SK-N-SH (cell line): ENCODE measurements around the gene DTNA. TPM values are rescaled to one million over a fixed set of nuclear protein-coding genes. Genes with fewer than 3 reads are reported as not detected.

Experiments
- CTCF ChIA-PET: fragments of 300-600, 350-600 bp; formaldehyde crosslinking; extraction: SDS; loops from one replicate; lab custom pipeline; 2021; lab: Yijun Ruan, JAX
- POLR2A ChIA-PET: fragments of 350-600 bp; sonication (Branson Sonifier 250); formaldehyde crosslinking; extraction: SDS; loops from one replicate; lab custom pipeline; 2020; ENCODE audit warnings: antibody characterized with exemption, inconsistent platforms; lab: Yijun Ruan, JAX
- DNase-seq: peaks from one replicate; pipeline ENCODE4 v3.0.0; 2012
- H2AFZ ChIP-seq: fragments of 200-600 bp; sonication (generic); 2 replicates; pipeline ENCODE4 v1.8.1; 2016; ENCODE audit warnings: antibody characterized with exemption, mild to moderate bottlenecking, low read depth
- H3F3A ChIP-seq: fragments of 200-600 bp; sonication (generic); replicated peaks from 2 replicates; pipeline ENCODE3; 2016; ENCODE audit warnings: antibody characterized with exemption, mild to moderate bottlenecking; ENCODE audit not compliant: insufficient read depth
- H3K27ac ChIP-seq, 2 experiments: fragments of 200-500 bp in 1 of 2; fragments of 200-600 bp in 1 of 2; sonication (Bioruptor generic) in 1 of 2; sonication (generic), shearing (Covaris generic) in 1 of 2; 2 replicates each; pipeline versions ENCODE4 v1.5.1 to v1.6.1; 2014 to 2016; ENCODE audit warnings: low read depth in 2 of 2, inconsistent platforms in 1 of 2, low read length in 1 of 2, mild to moderate bottlenecking in 1 of 2, mixed read lengths in 1 of 2
- H3K27me3 ChIP-seq: fragments of 200-600 bp; sonication (generic), shearing (Covaris generic); 2 replicates; pipeline ENCODE4 v1.6.1; 2016; ENCODE audit warnings: mixed run types; ENCODE audit not compliant: insufficient read depth
- H3K36me3 ChIP-seq, 2 experiments: fragments of 200-500 bp in 1 of 2; fragments of 200-600 bp in 1 of 2; sonication (Bioruptor generic) in 1 of 2; sonication (generic) in 1 of 2; replicated peaks in 1 of 2; 2 replicates each; pipeline versions ENCODE3 to v1.5.1; 2014 to 2016; ENCODE audit warnings: low read length in 1 of 2, mild to moderate bottlenecking in 1 of 2; ENCODE audit not compliant: insufficient read depth in 2 of 2, control insufficient read depth in 1 of 2
- H3K4me1 ChIP-seq, 2 experiments: fragments of 200-500 bp in 1 of 2; fragments of 200-600 bp in 1 of 2; sonication (Bioruptor generic) in 1 of 2; sonication (generic), shearing (Covaris generic) in 1 of 2; 2 replicates each; pipeline versions ENCODE4 v1.5.1 to v1.6.1; 2014 to 2016; ENCODE audit warnings: low read depth in 1 of 2, low read length in 1 of 2, mixed run types in 1 of 2; ENCODE audit not compliant: insufficient read depth in 2 of 2, control insufficient read depth in 1 of 2
- H3K4me2 ChIP-seq: fragments of 200-600 bp; sonication (generic), shearing (Covaris generic); 2 replicates; pipeline ENCODE4 v1.6.1; 2017; ENCODE audit warnings: mixed run types
- H3K4me3 ChIP-seq, 2 experiments: fragments of 200-500 bp in 1 of 2; fragments of 200-600 bp in 1 of 2; sonication (Bioruptor generic) in 1 of 2; sonication (generic), shearing (Covaris generic) in 1 of 2; 2 replicates each; pipeline versions ENCODE4 v1.5.1 to v1.8.1; 2014 to 2016; ENCODE audit warnings: low read depth in 2 of 2, inconsistent platforms in 1 of 2, low read length in 1 of 2, mild to moderate bottlenecking in 1 of 2, mixed read lengths in 1 of 2, moderate library complexity in 1 of 2
- H3K79me2 ChIP-seq: fragments of 200-600 bp; sonication (generic); 2 replicates; pipeline ENCODE4 v1.8.1; 2017; ENCODE audit warnings: mild to moderate bottlenecking; ENCODE audit not compliant: insufficient read depth
- H3K9ac ChIP-seq: fragments of 200-600 bp; sonication (generic); 2 replicates; pipeline ENCODE4 v1.6.1; 2017; ENCODE audit warnings: mixed run types
- H3K9me2 ChIP-seq: fragments of 200-600 bp; sonication (generic); 2 replicates; pipeline ENCODE4 v1.6.1; 2017; ENCODE audit warnings: mixed run types
- H3K9me3 ChIP-seq: fragments of 200-600 bp; sonication (generic); 2 replicates; pipeline ENCODE4 v1.6.1; 2017; ENCODE audit warnings: mixed run types, mild to moderate bottlenecking, moderate library complexity
- H4K20me1 ChIP-seq: fragments of 200-600 bp; sonication (generic); 2 replicates; pipeline ENCODE4 v1.6.1; 2017; ENCODE audit warnings: mild to moderate bottlenecking, mixed run types; ENCODE audit not compliant: insufficient read depth
- GATA2 ChIP-seq: sonication (generic); formaldehyde crosslinking; IDR thresholded peaks from 2 replicates; pipeline ENCODE4 v1.5.0; 2020; ENCODE audit warnings: mild to moderate bottlenecking, missing genetic modification reagents
- MEF2A ChIP-seq: IDR thresholded peaks from 2 replicates; pipeline ENCODE4 v1.4.0; 2012; ENCODE audit warnings: low read depth, borderline replicate concordance
- NRF1 ChIP-seq: IDR thresholded peaks from 2 replicates; pipeline ENCODE4 v1.6.1; 2012; ENCODE audit warnings: low read depth, mild to moderate bottlenecking, low read length
- PBX3 ChIP-seq: IDR thresholded peaks from 2 replicates; pipeline ENCODE4; 2012
- POLR2AphosphoS5 ChIP-seq: IDR thresholded peaks from 2 replicates; pipeline ENCODE4 v1.6.1; 2012; ENCODE audit warnings: low read depth, low read length
- RAD21 ChIP-seq: IDR thresholded peaks from 2 replicates; pipeline ENCODE4 v1.6.1; 2012; ENCODE audit warnings: mild to moderate bottlenecking, low read length
- RXRA ChIP-seq: IDR thresholded peaks from 2 replicates; pipeline ENCODE4 v1.4.0; 2012; ENCODE audit warnings: low read depth, mild to moderate bottlenecking, borderline replicate concordance
- SMC3 ChIP-seq: IDR thresholded peaks from 2 replicates; pipeline ENCODE4 v1.6.1; 2012; ENCODE audit warnings: low read depth, low read length, improper control_type of control experiment
- TCF12 ChIP-seq: IDR thresholded peaks from 2 replicates; pipeline ENCODE4 v1.4.0; 2012
- TEAD4 ChIP-seq: IDR thresholded peaks from 2 replicates; pipeline ENCODE4 v1.4.0; 2012; ENCODE audit warnings: mild to moderate bottlenecking, borderline replicate concordance; ENCODE audit not compliant: insufficient read depth
- USF1 ChIP-seq: IDR thresholded peaks from 2 replicates; pipeline ENCODE4 v1.4.0; 2012; ENCODE audit warnings: low read depth, borderline replicate concordance
- USF2 ChIP-seq: fragments of 150-350 bp; IDR thresholded peaks from 2 replicates; pipeline ENCODE4 v1.6.1; 2017; ENCODE audit warnings: antibody characterized with exemption, low read length, low read depth, borderline replicate concordance
- YY1 ChIP-seq: IDR thresholded peaks from 2 replicates; pipeline ENCODE4 v1.4.0; 2012; ENCODE audit warnings: low read depth, mild to moderate bottlenecking
- WGBS: methylation state at CpG from one replicate; pipeline ENCODE4 v1.1.6; 2017; ENCODE audit warnings: low lambda C conversion rate; 5-methylcytosine and 5-hydroxymethylcytosine counted together
- polyA plus RNA-seq, 3 experiments: library from polyadenylated mRNA; depleted of rRNA; stranded (reverse); fragments of >200 nt; gene quantifications; 2 replicates each; pipeline ENCODE4 v1.2.3, GENCODE V29; 2012
- TF ChIP-seq, protein P1 (sequence below): IDR thresholded peaks from 2 replicates; pipeline ENCODE4 v1.4.0; 2012; ENCODE audit warnings: low read depth
- TF ChIP-seq, protein P2 (sequence below): fragments of 150-350 bp; IDR thresholded peaks from 2 replicates; pipeline ENCODE4 v1.6.1; 2016; ENCODE audit warnings: mild to moderate bottlenecking, low read depth, low read length

The DTNA gene
- polyA plus RNA-seq, 1 of the 3 experiments (the other 2 are of a cell fraction), result 7.9 TPM

- no peaks in the 10 kb centered on the region for H3K79me2 ChIP-seq
- ChIA-PET CTCF (interaction anchor here (1.0 to 1.2 kb wide), 2 partner anchors 15 to 35 kb away, joined by 3 to 4 read pairs; no protein-coding TSS in a partner anchor), POLR2A (no interaction called here)
- no peaks in the 10 kb centered on the region for H3K27me3 ChIP-seq
- 95% methylated on average over 2 of the region's 2 CpGs for WGBS
- H3K4me2 ChIP-seq, result no peak overlapping the region
- TF ChIP-seq RAD21 (no peak), NRF1 (no peak), SMC3 (no peak), TEAD4 (no peak), USF2 (no peak), USF1 (no peak), MEF2A (no peak), RXRA (no peak), GATA2 (no peak), POLR2AphosphoS5 (no peak)
- TF ChIP-seq, protein P1, sequence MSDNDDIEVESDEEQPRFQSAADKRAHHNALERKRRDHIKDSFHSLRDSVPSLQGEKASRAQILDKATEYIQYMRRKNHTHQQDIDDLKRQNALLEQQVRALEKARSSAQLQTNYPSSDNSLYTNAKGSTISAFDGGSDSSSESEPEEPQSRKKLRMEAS, result no peak
- TF ChIP-seq, protein P2, sequence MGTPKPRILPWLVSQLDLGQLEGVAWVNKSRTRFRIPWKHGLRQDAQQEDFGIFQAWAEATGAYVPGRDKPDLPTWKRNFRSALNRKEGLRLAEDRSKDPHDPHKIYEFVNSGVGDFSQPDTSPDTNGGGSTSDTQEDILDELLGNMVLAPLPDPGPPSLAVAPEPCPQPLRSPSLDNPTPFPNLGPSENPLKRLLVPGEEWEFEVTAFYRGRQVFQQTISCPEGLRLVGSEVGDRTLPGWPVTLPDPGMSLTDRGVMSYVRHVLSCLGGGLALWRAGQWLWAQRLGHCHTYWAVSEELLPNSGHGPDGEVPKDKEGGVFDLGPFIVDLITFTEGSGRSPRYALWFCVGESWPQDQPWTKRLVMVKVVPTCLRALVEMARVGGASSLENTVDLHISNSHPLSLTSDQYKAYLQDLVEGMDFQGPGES, result no peak
- no peak overlapping the region for H3K9ac ChIP-seq
- H3K27ac ChIP-seq, result no peak overlapping the region
- no peak overlapping the region for H3K4me3 ChIP-seq
- no peak for DNase-seq
- peaks cover 10 to 12% of the 10 kb centered on the region in 2 experiments; a peak in 3 of 4 replicates for H3K4me1 ChIP-seq
- no peaks in the 10 kb centered on the region for H3F3A ChIP-seq
- no peaks in the 10 kb centered on the region for H3K9me3 ChIP-seq
- no peaks in the 10 kb centered on the region for H3K36me3 ChIP-seq
- H3K9me2 ChIP-seq, result no peaks in the 10 kb centered on the region
- no peak overlapping the region for H2AFZ ChIP-seq
- H4K20me1 ChIP-seq, result no peaks in the 10 kb centered on the region
Measured at GRCh38 chr18:34696671-34697070, 13.4 kb upstream of the DTNA start.

- Histone ChIP-seq H3K27me3 (no peaks in the 10 kb centered on the region), H3K79me2 (no peaks in the 10 kb centered on the region), H3K4me1 (peaks cover 10 to 12% of the 10 kb centered on the region in 2 experiments; a peak in 3 of 4 replicates), H3K36me3 (no peaks in the 10 kb centered on the region), H4K20me1 (no peaks in the 10 kb centered on the region), H3F3A (no peaks in the 10 kb centered on the region), H3K27ac (no peak overlapping the region), H3K4me2 (no peak overlapping the region), H3K4me3 (no peak overlapping the region), H3K9me3 (no peaks in the 10 kb centered on the region), H3K9me2 (no peaks in the 10 kb centered on the region), H2AFZ (peak overlapping the region; percentile 75; the same call in 1 of the 2 replicates), H3K9ac (no peak overlapping the region)
- TF ChIP-seq PBX3 (peak; percentile 36; the same call in 1 of the 2 replicates), TCF12 (no peak), YY1 (no peak)
- POLR2A ChIA-PET, result no interaction called here
- 90% methylated on average over 1 of the region's 1 CpG for WGBS
- CTCF ChIA-PET, result no interaction called here
- DNase-seq, result no peak
Measured at GRCh38 chr18:34697233-34697632, 12.9 kb upstream of the DTNA start.
